Ishikawa (cell line): ENCODE results near the gene DCN.

Experiments
- CEBPB ChIP-seq: IDR thresholded peaks from 2 replicates; pipeline ENCODE4 v1.6.1; 2012
- CREB1 ChIP-seq: IDR thresholded peaks from 2 replicates; pipeline ENCODE4 v1.6.1; 2012; ENCODE audit warnings: low read depth
- EGR1 ChIP-seq: IDR thresholded peaks from 2 replicates; pipeline ENCODE4 v1.6.1; 2012
- EP300 ChIP-seq: IDR thresholded peaks from 2 replicates; pipeline ENCODE4 v1.6.1; 2012; ENCODE audit warnings: borderline replicate concordance
- FOXM1 ChIP-seq: IDR thresholded peaks from 2 replicates; pipeline ENCODE4 v1.6.1; 2012; ENCODE audit warnings: low read depth, borderline replicate concordance
- NFIC ChIP-seq: IDR thresholded peaks from 2 replicates; pipeline ENCODE4 v1.6.1; 2012
- RAD21 ChIP-seq: IDR thresholded peaks from 2 replicates; pipeline ENCODE4 v1.6.1; 2012; ENCODE audit warnings: low read depth
- REST ChIP-seq: IDR thresholded peaks from 2 replicates; pipeline ENCODE4 v1.6.1; 2012; ENCODE audit warnings: low read depth, mild to moderate bottlenecking
- TAF1 ChIP-seq: IDR thresholded peaks from 2 replicates; pipeline ENCODE4 v1.6.1; 2012; ENCODE audit warnings: low read depth, mild to moderate bottlenecking
- TCF12 ChIP-seq: IDR thresholded peaks from 2 replicates; pipeline ENCODE4 v1.6.1; 2012; ENCODE audit warnings: low read depth
- TEAD4 ChIP-seq: IDR thresholded peaks from 2 replicates; pipeline ENCODE4 v1.6.1; 2012
- YY1 ChIP-seq: IDR thresholded peaks from 2 replicates; pipeline ENCODE4 v1.6.1; 2012; ENCODE audit warnings: low read depth
- TF ChIP-seq, protein P1 (sequence below): IDR thresholded peaks from 2 replicates; pipeline ENCODE4 v1.6.1; 2012
- TF ChIP-seq, protein P2 (sequence below): IDR thresholded peaks from 2 replicates; pipeline ENCODE4 v1.6.1; 2012

DNA sequence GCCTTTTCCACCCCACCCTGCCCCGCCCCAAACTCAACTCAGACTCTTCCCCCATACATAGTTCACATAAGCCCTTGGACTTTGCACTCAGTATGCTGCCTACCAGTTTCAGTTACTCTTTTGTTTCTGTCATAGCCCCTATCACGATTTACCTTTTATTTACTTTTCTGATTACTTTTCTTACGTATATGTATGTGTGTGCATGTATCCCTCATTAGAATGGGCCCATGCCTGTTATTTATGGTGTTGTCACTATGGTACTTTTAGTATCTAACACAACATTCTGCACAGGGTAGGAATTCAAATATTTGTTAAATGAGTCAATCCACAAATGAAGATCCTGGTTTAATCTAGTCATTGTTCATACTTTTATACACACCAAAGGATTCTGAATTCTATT lies 54.9 kb downstream of the DCN start:
- TF ChIP-seq TEAD4: no peak
- TF ChIP-seq EP300: no peak
- no peak for TF ChIP-seq YY1
- no peak for TF ChIP-seq RAD21
- no peak for TF ChIP-seq EGR1
- TF ChIP-seq CEBPB: no peak
- TF ChIP-seq CREB1: no peak
- no peak for TF ChIP-seq TAF1
- TF ChIP-seq FOXM1: no peak
- TF ChIP-seq REST: no peak
- no peak for TF ChIP-seq TCF12
- TF ChIP-seq, protein P1, sequence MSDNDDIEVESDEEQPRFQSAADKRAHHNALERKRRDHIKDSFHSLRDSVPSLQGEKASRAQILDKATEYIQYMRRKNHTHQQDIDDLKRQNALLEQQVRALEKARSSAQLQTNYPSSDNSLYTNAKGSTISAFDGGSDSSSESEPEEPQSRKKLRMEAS: no peak
- TF ChIP-seq, protein P2, sequence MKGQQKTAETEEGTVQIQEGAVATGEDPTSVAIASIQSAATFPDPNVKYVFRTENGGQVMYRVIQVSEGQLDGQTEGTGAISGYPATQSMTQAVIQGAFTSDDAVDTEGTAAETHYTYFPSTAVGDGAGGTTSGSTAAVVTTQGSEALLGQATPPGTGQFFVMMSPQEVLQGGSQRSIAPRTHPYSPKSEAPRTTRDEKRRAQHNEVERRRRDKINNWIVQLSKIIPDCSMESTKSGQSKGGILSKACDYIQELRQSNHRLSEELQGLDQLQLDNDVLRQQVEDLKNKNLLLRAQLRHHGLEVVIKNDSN: no peak
- no peak for TF ChIP-seq NFIC
